B cell (primary cell): ENCODE data around the gene ACTL8.

Source experiments
- CTCF ChIP-seq: fragments of 200-600 bp; IDR thresholded peaks from one replicate; pipeline ENCODE4 v1.8.0; 2022; ENCODE audit warnings: antibody characterized with exemption, mild to moderate bottlenecking
- EZH2 ChIP-seq: IDR thresholded peaks from 2 replicates; pipeline ENCODE4 v1.6.1; 2012; ENCODE audit warnings: borderline replicate concordance, low read depth, mild to moderate bottlenecking, moderate library complexity, low read length; ENCODE audit not compliant: insufficient read depth, poor library complexity, severe bottlenecking

- TF ChIP-seq CTCF, result no peak
- no peak for TF ChIP-seq EZH2
Measured at GRCh38 chr1:17822741-17823426, 67.8 kb downstream of the ACTL8 start.
